NB4 (cell line): Measurements from ENCODE around the gene AK9.

ENCODE experiments used
- DNase-seq: peaks from one replicate; pipeline ENCODE4 v3.0.0; 2010; ENCODE audit warnings: low read depth
- H3K4me3 ChIP-seq: one replicate; pipeline ENCODE4 v1.5.1; 2011; ENCODE audit warnings: mild to moderate bottlenecking, low read depth, low read length, moderate library complexity
- CTCF ChIP-seq: IDR thresholded peaks from one replicate; pipeline ENCODE4 v1.5.1; 2012; ENCODE audit warnings: low read depth, low read length
- MAX ChIP-seq: IDR thresholded peaks from 2 replicates; pipeline ENCODE4 v1.6.1; 2011; ENCODE audit warnings: low read depth, low read length
- MYC ChIP-seq: IDR thresholded peaks from 2 replicates; pipeline ENCODE4 v1.6.1; 2011; ENCODE audit warnings: low read depth, low read length
- POLR2A ChIP-seq: IDR thresholded peaks from 2 replicates; pipeline ENCODE4 v1.6.1; 2011; ENCODE audit warnings: mild to moderate bottlenecking; ENCODE audit not compliant: insufficient read length; ENCODE audit errors: extremely low read depth

The AK9 gene

GRCh38 chr6:109612268-109612667 lies 78.7 kb downstream of the AK9 start:
- TF ChIP-seq POLR2A (no peak), MAX (no peak), MYC (no peak), CTCF (no peak)
- no peak overlapping the region for H3K4me3 ChIP-seq
- DNase-seq: no peak

- TF ChIP-seq MAX (no peak), POLR2A (no peak), MYC (no peak), CTCF (no peak)
- DNase-seq: no peak
- no peak overlapping the region for H3K4me3 ChIP-seq
These were observed 79.5 kb downstream of the AK9 start for GRCh38 chr6:109611502-109611901.

GRCh38 chr6:109610590-109610989 lies 80.4 kb downstream of the AK9 start:
- no peak for DNase-seq
- H3K4me3 ChIP-seq: no peak overlapping the region
- TF ChIP-seq MAX: no peak
- TF ChIP-seq CTCF: no peak
- TF ChIP-seq MYC: no peak
- no peak for TF ChIP-seq POLR2A

GRCh38 chr6:109609737-109610136 lies 81.3 kb downstream of the AK9 start:
- no peak for TF ChIP-seq MAX
- TF ChIP-seq CTCF: no peak
- no peak for TF ChIP-seq MYC
- TF ChIP-seq POLR2A: no peak
- DNase-seq: no peak

GRCh38 chr6:109606359-109606758 lies 84.6 kb downstream of the AK9 start:
- DNase-seq: no peak
- TF ChIP-seq MAX: no peak
- TF ChIP-seq POLR2A: no peak
- TF ChIP-seq CTCF: no peak
- TF ChIP-seq MYC: no peak
- no peak overlapping the region for H3K4me3 ChIP-seq

More at GRCh38 chr6:109609737-109610136, 81.3 kb downstream of the AK9 start:
- no peak overlapping the region for H3K4me3 ChIP-seq

GRCh38 chr6:109595998-109596397 lies 95.0 kb downstream of the AK9 start:
- H3K4me3 ChIP-seq: no peak overlapping the region
- TF ChIP-seq POLR2A: no peak
- TF ChIP-seq CTCF: peak; percentile 51
- no peak for TF ChIP-seq MYC
- no peak for TF ChIP-seq MAX
- DNase-seq: peak; percentile 56
